AG09319 (cell line): ENCODE measurements around the gene ITK.

Source experiments
- DNase-seq: peaks from one replicate; pipeline ENCODE4 v3.0.0-alpha.2; 2010; ENCODE audit warnings: low read depth; ENCODE audit errors: extremely low read depth
- TF ChIP-seq, protein P1 (sequence below): IDR thresholded peaks from 2 replicates; pipeline ENCODE4 v1.5.1; 2011; ENCODE audit warnings: low read depth, mild to moderate bottlenecking, inconsistent platforms, low read length, moderate library complexity

The ITK gene

GRCh38 chr5:157252711-157253465 is 72.2 kb downstream of the ITK start:
- DNase-seq: no peak

DNA sequence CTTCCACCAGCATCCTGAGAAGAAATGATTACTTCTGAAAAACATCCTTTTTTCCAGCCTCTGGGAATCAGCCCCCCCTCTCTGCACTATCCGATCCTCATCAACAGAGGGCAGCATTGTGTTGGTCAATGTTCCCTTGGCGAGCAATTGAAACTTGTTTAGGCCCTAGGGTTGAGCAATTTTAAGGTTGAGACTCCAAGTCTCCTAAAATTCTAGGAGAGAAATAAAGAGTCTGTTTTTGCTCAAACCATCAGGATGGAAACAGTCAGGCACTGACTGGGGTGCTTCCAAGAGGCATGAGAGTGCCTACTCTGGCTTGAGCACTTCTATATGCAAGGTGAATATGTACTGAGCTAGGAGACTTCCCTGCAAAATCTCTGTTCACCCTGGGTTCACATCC is 72.9 kb downstream of the ITK start:
- DNase-seq: peak; percentile 14

More at GRCh38 chr5:157252711-157253465, 72.2 kb downstream of the ITK start:
- TF ChIP-seq, protein P1, sequence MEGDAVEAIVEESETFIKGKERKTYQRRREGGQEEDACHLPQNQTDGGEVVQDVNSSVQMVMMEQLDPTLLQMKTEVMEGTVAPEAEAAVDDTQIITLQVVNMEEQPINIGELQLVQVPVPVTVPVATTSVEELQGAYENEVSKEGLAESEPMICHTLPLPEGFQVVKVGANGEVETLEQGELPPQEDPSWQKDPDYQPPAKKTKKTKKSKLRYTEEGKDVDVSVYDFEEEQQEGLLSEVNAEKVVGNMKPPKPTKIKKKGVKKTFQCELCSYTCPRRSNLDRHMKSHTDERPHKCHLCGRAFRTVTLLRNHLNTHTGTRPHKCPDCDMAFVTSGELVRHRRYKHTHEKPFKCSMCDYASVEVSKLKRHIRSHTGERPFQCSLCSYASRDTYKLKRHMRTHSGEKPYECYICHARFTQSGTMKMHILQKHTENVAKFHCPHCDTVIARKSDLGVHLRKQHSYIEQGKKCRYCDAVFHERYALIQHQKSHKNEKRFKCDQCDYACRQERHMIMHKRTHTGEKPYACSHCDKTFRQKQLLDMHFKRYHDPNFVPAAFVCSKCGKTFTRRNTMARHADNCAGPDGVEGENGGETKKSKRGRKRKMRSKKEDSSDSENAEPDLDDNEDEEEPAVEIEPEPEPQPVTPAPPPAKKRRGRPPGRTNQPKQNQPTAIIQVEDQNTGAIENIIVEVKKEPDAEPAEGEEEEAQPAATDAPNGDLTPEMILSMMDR: no peak

GRCh38 chr5:157258450-157258849 is 77.8 kb downstream of the ITK start:
- TF ChIP-seq, protein P1: no peak

More for the DNA sequence above, 72.9 kb downstream of the ITK start:
- TF ChIP-seq, protein P1: peak; percentile 97

DNA sequence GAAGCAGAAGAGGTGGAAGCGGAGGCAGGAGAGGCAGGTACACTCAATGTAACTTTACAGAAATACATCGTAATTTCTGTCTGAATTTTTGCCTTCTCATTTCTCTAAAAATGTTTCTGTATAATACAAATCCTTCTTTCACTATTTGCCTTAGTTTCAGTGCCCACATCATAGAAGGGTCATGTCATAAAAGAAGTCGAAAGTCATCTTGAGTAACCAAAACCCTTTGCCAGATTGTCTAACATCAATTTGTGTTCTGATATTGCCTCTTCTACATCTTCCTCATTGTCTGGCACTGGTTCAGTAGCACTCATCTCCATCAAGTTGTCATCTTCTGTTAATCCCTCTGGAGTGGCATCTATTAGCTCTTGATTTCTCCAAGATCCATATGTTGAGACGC is 79.1 kb downstream of the ITK start:
- no peak for DNase-seq
- TF ChIP-seq, protein P1: no peak

More at GRCh38 chr5:157258450-157258849, 77.8 kb downstream of the ITK start:
- no peak for DNase-seq

GRCh38 chr5:157263496-157264090 is 83.0 kb downstream of the ITK start:
- no peak for DNase-seq
- TF ChIP-seq, protein P1: no peak

DNA sequence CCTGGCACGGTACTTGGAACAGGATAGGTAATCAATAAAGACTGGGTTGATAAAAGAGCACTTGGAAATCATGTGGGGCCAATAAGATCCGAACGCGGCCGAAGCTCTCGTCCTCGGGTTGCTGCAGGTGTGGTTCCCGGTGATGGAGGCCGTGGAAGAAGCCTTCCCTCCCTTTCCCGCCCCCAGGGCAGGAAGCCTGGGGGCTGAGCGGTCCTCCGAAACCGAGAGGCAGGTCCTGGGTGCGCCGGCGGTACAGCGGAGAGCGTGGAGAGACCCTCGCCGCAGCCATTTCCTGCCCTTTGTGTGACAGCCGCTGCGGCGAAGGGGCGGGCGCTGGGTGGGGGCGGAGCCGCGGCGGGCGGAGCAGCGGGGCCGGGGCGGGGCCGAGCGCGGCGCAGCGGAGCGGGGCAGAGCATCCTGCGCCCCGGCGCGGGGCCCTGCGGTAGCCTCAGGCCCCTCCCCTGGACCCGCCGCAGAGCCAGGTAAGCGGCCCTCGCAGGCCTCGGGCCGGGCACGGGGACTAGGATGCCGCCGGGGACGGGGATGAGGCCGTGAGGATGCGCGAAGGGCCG is 85.2 kb downstream of the ITK start, which contains the start of gene CYFIP2:
Gene CYFIP2, plus strand, starts transcription at position 410 of the 572 bp plus-strand sequence. CDS start 19,239 bp downstream, outside the sequence.
- TF ChIP-seq, protein P1: no peak
- no peak for DNase-seq
